HepG2 (cell line): ENCODE results near the gene MSANTD2. TPM values are rescaled to one million over a fixed set of nuclear protein-coding genes. Genes with fewer than 3 reads are reported as not detected.

Source experiments
- ATAC-seq: fragments of 200-7000 bp; cut with Tn5 transposase; 3 replicates; pipeline ENCODE4 v1.9.1; 2020; ENCODE audit warnings: mild to moderate bottlenecking, moderate library complexity
- BruUV-seq: library from RNA; stranded (reverse); fragments of 400-500 nt; replicated peaks from 2 replicates; lab custom pipeline; 2021; lab: Mats Ljungman, UMichigan
- CTCF ChIA-PET: fragments of 300-600 bp; formaldehyde crosslinking; extraction: SDS; loops from one replicate; lab custom pipeline; 2021; ENCODE audit warnings: low total read pairs, inconsistent platforms, low intra/inter-chr PET ratio; lab: Yijun Ruan, JAX
- POLR2A ChIA-PET: fragments of 350-600 bp; sonication (Branson Sonifier 250); formaldehyde crosslinking; loops from one replicate; lab custom pipeline; 2020; ENCODE audit warnings: antibody characterized with exemption, inconsistent platforms; lab: Yijun Ruan, JAX
- DNase-seq: peaks from one replicate; pipeline ENCODE4 v3.0.0-alpha.2; 2015; ENCODE audit warnings: low spot score
- FAIRE-seq: peaks from 3 replicates; lab custom pipeline; 2011; peaks lifted over from hg19 to GRCh38; lab: Jason Lieb, UNC
- H2AFZ ChIP-seq: one replicate; pipeline ENCODE4 v1.6.1; 2011; ENCODE audit warnings: low read length, inconsistent platforms
- H3K27ac ChIP-seq: fragments of 300-600 bp; 3 replicates; pipeline ENCODE4 v1.8.0; 2011; ENCODE audit warnings: mixed run types, mild to moderate bottlenecking, mixed read lengths, low read length, inconsistent platforms; ENCODE audit not compliant: insufficient read depth; ENCODE audit errors: extremely low read length
- H3K27me3 ChIP-seq, 2 experiments: fragments of 200-600 bp in 1 of 2; 2 replicates in 1 of 2; 3 replicates in 1 of 2; pipeline versions ENCODE4 v1.6.0 to v1.8.0; 2011; ENCODE audit warnings: low read length in 2 of 2, mild to moderate bottlenecking in 2 of 2, moderate library complexity in 2 of 2, inconsistent platforms in 1 of 2; ENCODE audit not compliant: insufficient read depth in 2 of 2, control insufficient read depth in 1 of 2
- H3K36me3 ChIP-seq, 2 experiments: fragments of 200-600 bp in 1 of 2; replicated peaks in 1 of 2; 2 replicates in 1 of 2; 3 replicates in 1 of 2; pipeline versions ENCODE4 v1.5.1 to v1.8.0; 2011; ENCODE audit warnings: low read length in 2 of 2, inconsistent platforms in 1 of 2; ENCODE audit not compliant: insufficient read depth in 2 of 2, control insufficient read depth in 1 of 2
- H3K4me1 ChIP-seq: 2 replicates; pipeline ENCODE4 v1.5.1; 2012; ENCODE audit warnings: low read length, inconsistent platforms; ENCODE audit not compliant: insufficient read depth
- H3K4me2 ChIP-seq: 2 replicates; pipeline ENCODE4 v1.6.0; 2011; ENCODE audit warnings: low read depth, low read length, inconsistent platforms
- H3K4me3 ChIP-seq, 3 experiments: fragments of 200-600 bp in 1 of 3; sonication (generic), shearing (Covaris generic) in 1 of 3; replicated peaks in 1 of 3; 2 replicates each; pipeline ENCODE4 v1.5.1; 2011 to 2016; ENCODE audit warnings: low read length in 3 of 3, inconsistent platforms in 2 of 3, low read depth in 2 of 3, mild to moderate bottlenecking in 2 of 3, control low read depth in 1 of 3, mixed read lengths in 1 of 3; ENCODE audit not compliant: insufficient read depth in 1 of 3
- H3K79me2 ChIP-seq: one replicate; pipeline ENCODE4 v1.6.1; 2011; ENCODE audit warnings: low read length, inconsistent platforms; ENCODE audit not compliant: insufficient read depth
- H3K9ac ChIP-seq: 2 replicates; pipeline ENCODE4 v1.6.0; 2011; ENCODE audit warnings: mild to moderate bottlenecking, low read depth, low read length, inconsistent platforms; ENCODE audit not compliant: insufficient read depth
- H3K9me3 ChIP-seq: 2 replicates; pipeline ENCODE4 v1.5.1; 2012; ENCODE audit warnings: mild to moderate bottlenecking, low read length
- H4K20me1 ChIP-seq: 2 replicates; pipeline ENCODE4 v1.6.0; 2011; ENCODE audit warnings: inconsistent platforms, mild to moderate bottlenecking, low read length, moderate library complexity; ENCODE audit not compliant: insufficient read depth
- AKNA ChIP-seq: sonication (generic); formaldehyde crosslinking; IDR thresholded peaks from 2 replicates; pipeline ENCODE4 v1.4.0; 2020; ENCODE audit warnings: missing genetic modification reagents, borderline replicate concordance
- NFRKB ChIP-seq: fragments of 450-650 bp; IDR thresholded peaks from 2 replicates; pipeline ENCODE4 v1.6.1; 2017
- NR2C2 ChIP-seq: sonication (generic); formaldehyde crosslinking; IDR thresholded peaks from 2 replicates; pipeline ENCODE4 v1.4.0; 2020; ENCODE audit warnings: missing genetic modification reagents, mild to moderate bottlenecking, moderate library complexity, borderline replicate concordance
- NR2F2 ChIP-seq: IDR thresholded peaks from 2 replicates; pipeline ENCODE4 v1.6.1; 2012; ENCODE audit warnings: low read depth, inconsistent platforms, borderline replicate concordance
- NR2F6 ChIP-seq, 2 experiments: IDR thresholded peaks; 2 replicates each; pipeline ENCODE4 v1.6.1; 2016; ENCODE audit warnings: antibody characterized with exemption in 1 of 2, mild to moderate bottlenecking in 1 of 2
- RARG ChIP-seq: sonication (generic); formaldehyde crosslinking; IDR thresholded peaks from 2 replicates; pipeline ENCODE4 v1.4.0; 2020; ENCODE audit warnings: low read depth, mild to moderate bottlenecking, missing genetic modification reagents
- SMARCE1 ChIP-seq: fragments of 450-650 bp; IDR thresholded peaks from 2 replicates; pipeline ENCODE4 v1.6.1; 2017; ENCODE audit warnings: borderline replicate concordance
- SOX5 ChIP-seq: IDR thresholded peaks from 2 replicates; pipeline ENCODE4 v1.6.1; 2016; ENCODE audit warnings: borderline replicate concordance
- SRSF9 ChIP-seq: fragments of 200-400 bp; formaldehyde crosslinking; IDR thresholded peaks from 2 replicates; pipeline ENCODE4 v1.6.1; 2018; ENCODE audit warnings: borderline replicate concordance, mild to moderate bottlenecking, low read depth, low read length; ENCODE audit not compliant: insufficient read depth, poor library complexity, severe bottlenecking
- TBX2 ChIP-seq: sonication (generic); formaldehyde crosslinking; IDR thresholded peaks from 2 replicates; pipeline ENCODE4 v1.5.0; 2020; ENCODE audit warnings: missing genetic modification reagents, mild to moderate bottlenecking, borderline replicate concordance
- U2AF1 ChIP-seq: fragments of 200-400 bp; formaldehyde crosslinking; optimal IDR thresholded peaks from 2 replicates; pipeline ENCODE3; 2017; ENCODE audit warnings: mild to moderate bottlenecking, low read depth, low read length
- WGBS: methylation state at CpG from one replicate; pipeline ENCODE4 v1.1.6; 2017; ENCODE audit warnings: low lambda C conversion rate; 5-methylcytosine and 5-hydroxymethylcytosine counted together
- in situ Hi-C: cut with HindIII; loops from 2 replicates; pipeline ENCODE4 v1.10.0; 2017; ENCODE audit warnings: low pct_unique_long_range_greater_than_20kb; ENCODE audit not compliant: extremely low pct_ligation_motif_present
- intact Hi-C: fragments of 100-400 bp; cut with micrococcal nuclease; formaldehyde crosslinking; loops from one replicate; pipeline ENCODE4 v1.10.0; 2022; ENCODE audit not compliant: unreplicated experiment
- polyA plus RNA-seq, 8 experiments: library from polyadenylated mRNA; depleted of rRNA in 3 of 8; stranded (reverse) in 7 of 8; unstranded in 1 of 8; fragments of >200 nt; fragmentation: Illumina TruSeq in 4 of 8; extraction: Trizol in 4 of 8; gene quantifications; 2 replicates each; pipeline versions ENCODE4 v1.2.1 to v1.2.3, GENCODE V29; 2011 to 2016; ENCODE audit warnings: low read depth in 4 of 8, missing spikeins in 1 of 8, mixed read lengths in 1 of 8; ENCODE audit not compliant: insufficient read depth in 1 of 8
- total RNA-seq, 5 experiments: library from RNA; depleted of rRNA; stranded (reverse); fragments of >200 nt; fragmentation: Illumina TruSeq; extraction: Trizol; gene quantifications; 2 replicates each; pipeline ENCODE4 v1.2.3, GENCODE V29; 2016; ENCODE audit warnings: low read depth in 1 of 5
- TF ChIP-seq, protein P1 (sequence below), 2 experiments: sonication (generic) in 1 of 2; formaldehyde crosslinking in 1 of 2; IDR thresholded peaks; 2 replicates each; pipeline versions ENCODE4 v1.6.1 to v1.9.0; 2014 to 2022; ENCODE audit warnings: antibody characterized with exemption in 1 of 2, borderline replicate concordance in 1 of 2, inconsistent platforms in 1 of 2, low read depth in 1 of 2, missing genetic modification reagents in 1 of 2

Gene MSANTD2
- total and polyA plus RNA-seq, 2 of the 13 experiments (the other 11 are each of a cell fraction or from before 2014, with no cell fraction given): 8.7 to 10.1 TPM

- Histone ChIP-seq H3K9ac (no peak overlapping the region), H3K27ac (no peak overlapping the region), H2AFZ (no peak overlapping the region), H3K36me3 (no peaks in the 10 kb centered on the region), H3K4me3 (no peak overlapping the region), H3K9me3 (no peaks in the 10 kb centered on the region), H3K79me2 (no peaks in the 10 kb centered on the region), H3K27me3 (peaks cover 0 to 66% of the 10 kb centered on the region in 2 experiments; a peak in 4 of 5 replicates), H4K20me1 (no peaks in the 10 kb centered on the region), H3K4me1 (peaks cover 56% of the 10 kb centered on the region), H3K4me2 (no peak overlapping the region)
- WGBS: 16% methylated on average over 9 of the region's 12 CpGs
- DNase-seq (no peak), FAIRE-seq (no peak), ATAC-seq (no peak)
- BruUV-seq: no TSS peak
- intact Hi-C loops (loop anchor here (10.0 kb wide), 1 partner anchor 46 kb away; no protein-coding TSS in a partner anchor), in situ Hi-C loops (no loop called here)
- POLR2A ChIA-PET: interaction anchor here (1.0 to 4.7 kb wide), 2 partner anchors 10 to 14 kb away, joined by 3 to 48 read pairs; no protein-coding TSS in a partner anchor
- CTCF ChIA-PET: no interaction called here
- TF ChIP-seq SRSF9: no peak
- no peak for TF ChIP-seq SOX5 (CRISPR knock-in tag)
- no peak for TF ChIP-seq SMARCE1
- no peak for TF ChIP-seq TBX2
- TF ChIP-seq NR2F6 (IDR thresholded peaks at IDR 0.05): no peak
- no peak for TF ChIP-seq NR2F6 (CRISPR knock-in tag; IDR thresholded peaks at IDR 0.05)
- TF ChIP-seq NFRKB: no peak
- no peak for TF ChIP-seq NR2C2 (CRISPR knock-in tag)
- TF ChIP-seq AKNA (CRISPR knock-in tag): no peak
- no peak for TF ChIP-seq U2AF1
- no peak for TF ChIP-seq NR2F2
- TF ChIP-seq RARG: no peak
- TF ChIP-seq, protein P1, sequence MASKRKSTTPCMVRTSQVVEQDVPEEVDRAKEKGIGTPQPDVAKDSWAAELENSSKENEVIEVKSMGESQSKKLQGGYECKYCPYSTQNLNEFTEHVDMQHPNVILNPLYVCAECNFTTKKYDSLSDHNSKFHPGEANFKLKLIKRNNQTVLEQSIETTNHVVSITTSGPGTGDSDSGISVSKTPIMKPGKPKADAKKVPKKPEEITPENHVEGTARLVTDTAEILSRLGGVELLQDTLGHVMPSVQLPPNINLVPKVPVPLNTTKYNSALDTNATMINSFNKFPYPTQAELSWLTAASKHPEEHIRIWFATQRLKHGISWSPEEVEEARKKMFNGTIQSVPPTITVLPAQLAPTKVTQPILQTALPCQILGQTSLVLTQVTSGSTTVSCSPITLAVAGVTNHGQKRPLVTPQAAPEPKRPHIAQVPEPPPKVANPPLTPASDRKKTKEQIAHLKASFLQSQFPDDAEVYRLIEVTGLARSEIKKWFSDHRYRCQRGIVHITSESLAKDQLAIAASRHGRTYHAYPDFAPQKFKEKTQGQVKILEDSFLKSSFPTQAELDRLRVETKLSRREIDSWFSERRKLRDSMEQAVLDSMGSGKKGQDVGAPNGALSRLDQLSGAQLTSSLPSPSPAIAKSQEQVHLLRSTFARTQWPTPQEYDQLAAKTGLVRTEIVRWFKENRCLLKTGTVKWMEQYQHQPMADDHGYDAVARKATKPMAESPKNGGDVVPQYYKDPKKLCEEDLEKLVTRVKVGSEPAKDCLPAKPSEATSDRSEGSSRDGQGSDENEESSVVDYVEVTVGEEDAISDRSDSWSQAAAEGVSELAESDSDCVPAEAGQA (IDR thresholded peaks at IDR 0.05; ENCODE audit: low read depth): no peak
- TF ChIP-seq, protein P1 (CRISPR knock-in tag; IDR thresholded peaks at IDR 0.05; ENCODE audit: borderline replicate concordance): no peak
These were observed 51.5 kb downstream of the MSANTD2 start for GRCh38 chr11:124748481-124749343.
